Measurements from ENCODE around the gene DNAJC10. TPM values are rescaled to one million over a fixed set of nuclear protein-coding genes. Genes with fewer than 3 reads are reported as not detected.
"Not testable (repeated sequence)": the region's sequence is repeated elsewhere in the genome, so short reads cannot be mapped to it uniquely, and the experiment has no call there.

The DNAJC10 gene
- total RNA-seq, 1 donor from 2014 or later, result 89.5 TPM

GRCh38 chr2:182763311-182763912 is 47.4 kb downstream of the DNAJC10 start:
- H3K4me3 ChIP-seq (ENCODE audit: low read depth, low read length), result no peak overlapping the region
- TF ChIP-seq, protein P1, sequence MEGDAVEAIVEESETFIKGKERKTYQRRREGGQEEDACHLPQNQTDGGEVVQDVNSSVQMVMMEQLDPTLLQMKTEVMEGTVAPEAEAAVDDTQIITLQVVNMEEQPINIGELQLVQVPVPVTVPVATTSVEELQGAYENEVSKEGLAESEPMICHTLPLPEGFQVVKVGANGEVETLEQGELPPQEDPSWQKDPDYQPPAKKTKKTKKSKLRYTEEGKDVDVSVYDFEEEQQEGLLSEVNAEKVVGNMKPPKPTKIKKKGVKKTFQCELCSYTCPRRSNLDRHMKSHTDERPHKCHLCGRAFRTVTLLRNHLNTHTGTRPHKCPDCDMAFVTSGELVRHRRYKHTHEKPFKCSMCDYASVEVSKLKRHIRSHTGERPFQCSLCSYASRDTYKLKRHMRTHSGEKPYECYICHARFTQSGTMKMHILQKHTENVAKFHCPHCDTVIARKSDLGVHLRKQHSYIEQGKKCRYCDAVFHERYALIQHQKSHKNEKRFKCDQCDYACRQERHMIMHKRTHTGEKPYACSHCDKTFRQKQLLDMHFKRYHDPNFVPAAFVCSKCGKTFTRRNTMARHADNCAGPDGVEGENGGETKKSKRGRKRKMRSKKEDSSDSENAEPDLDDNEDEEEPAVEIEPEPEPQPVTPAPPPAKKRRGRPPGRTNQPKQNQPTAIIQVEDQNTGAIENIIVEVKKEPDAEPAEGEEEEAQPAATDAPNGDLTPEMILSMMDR (conservative IDR thresholded peaks at IDR 0.05; ENCODE audit: low read depth, low read length), result peak; percentile 72
- DNase-seq (ENCODE audit: low read depth), result no peak

GRCh38 chr2:182766626-182767025 is 50.6 kb downstream of the DNAJC10 start:
- TF ChIP-seq, protein P1 (conservative IDR thresholded peaks at IDR 0.05; ENCODE audit: low read depth, low read length), result no peak
- DNase-seq (ENCODE audit: low read depth), result no peak
- no peak overlapping the region for H3K4me3 ChIP-seq (ENCODE audit: low read depth, low read length)

- TF ChIP-seq, protein P1 (conservative IDR thresholded peaks at IDR 0.05; ENCODE audit: low read depth, low read length), result peak; percentile 56
- DNase-seq (ENCODE audit: low read depth), result no peak
Observed at GRCh38 chr2:182767578-182767977, 51.5 kb downstream of the DNAJC10 start.

DNA sequence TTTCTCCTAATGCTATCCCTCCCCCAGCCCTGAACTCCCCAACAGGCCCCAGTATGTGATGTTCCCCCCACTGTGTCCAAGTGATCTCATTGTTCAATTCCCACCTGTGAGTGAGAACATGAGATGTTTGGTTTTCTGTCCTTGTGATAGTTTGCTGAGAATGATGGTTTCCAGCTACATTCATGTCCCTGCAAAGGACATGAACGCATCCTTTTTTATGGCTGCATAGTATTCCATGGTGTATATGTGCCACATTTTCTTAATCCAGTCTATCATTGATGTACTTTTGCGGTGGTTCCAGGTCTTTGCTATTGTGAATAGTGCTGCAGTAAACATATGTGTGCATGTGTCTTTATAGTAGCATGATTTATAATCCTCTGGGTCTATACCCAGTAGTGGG is 52.9 kb downstream of the DNAJC10 start:
- not testable (repeated sequence) for H3K4me3 ChIP-seq (ENCODE audit: low read depth, low read length); DNase-seq (ENCODE audit: low read depth)

More at GRCh38 chr2:182767578-182767977, 51.5 kb downstream of the DNAJC10 start:
- H3K4me3 ChIP-seq (ENCODE audit: low read depth, low read length), result no peak overlapping the region

- TF ChIP-seq, protein P1 (conservative IDR thresholded peaks at IDR 0.05; ENCODE audit: low read depth, low read length), result no peak
- no peak for DNase-seq (ENCODE audit: low read depth)
- no peak overlapping the region for H3K4me3 ChIP-seq (ENCODE audit: low read depth, low read length)
Observed at GRCh38 chr2:182779323-182779722, 63.3 kb downstream of the DNAJC10 start.

- not testable (repeated sequence) for H3K4me3 ChIP-seq (ENCODE audit: low read depth, low read length); DNase-seq (ENCODE audit: low read depth)
Observed at GRCh38 chr2:182781099-182781498, 65.0 kb downstream of the DNAJC10 start.

- not testable (repeated sequence) for DNase-seq (ENCODE audit: low read depth); H3K4me3 ChIP-seq (ENCODE audit: low read depth, low read length)
Observed at GRCh38 chr2:182782686-182783085, 66.6 kb downstream of the DNAJC10 start.

DNA sequence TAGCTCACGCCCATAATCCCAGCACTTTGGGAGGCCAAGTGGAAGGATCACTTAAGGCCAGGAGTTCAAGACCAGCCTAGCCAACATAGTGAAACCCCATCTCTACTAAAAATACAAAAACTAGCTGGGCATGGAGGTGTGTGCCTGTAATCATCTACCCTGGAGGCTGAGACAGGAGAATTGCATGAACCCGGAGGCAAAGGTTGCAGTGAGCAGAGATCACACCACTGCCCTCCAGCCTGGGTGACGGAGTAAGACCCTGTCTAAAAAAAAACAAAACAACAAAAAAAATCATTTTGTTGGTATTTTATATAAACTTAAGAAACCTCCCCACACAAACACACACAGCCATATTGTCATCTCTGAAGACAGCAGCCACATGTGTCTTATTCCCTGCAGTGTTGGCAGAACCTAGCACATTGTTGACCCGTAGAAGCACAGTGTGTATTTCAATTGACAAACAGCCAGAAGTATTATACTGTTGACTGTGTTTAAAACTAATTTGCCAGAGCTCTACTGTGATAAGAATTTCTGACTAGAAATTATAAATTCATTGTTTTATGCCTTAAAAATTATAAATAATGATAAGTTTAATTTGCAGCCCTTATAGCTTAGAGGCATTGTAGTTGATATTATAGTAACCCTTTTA is 68.1 kb downstream of the DNAJC10 start:
- no peak for DNase-seq (ENCODE audit: low read depth)
- no peak overlapping the region for H3K4me3 ChIP-seq (ENCODE audit: low read depth, low read length)
- TF ChIP-seq, protein P1 (conservative IDR thresholded peaks at IDR 0.05; ENCODE audit: low read depth, low read length), result no peak

Data from epithelial cell of proximal tubule (primary cell).